Glomerular visceral epithelial cell (primary cell): Measurements from ENCODE around the gene FLAD1.

Experiments
- DNase-seq: peaks from one replicate; pipeline ENCODE4 v3.0.0-alpha.2; 2016; ENCODE audit errors: extremely low spot score

The FLAD1 gene

DNA sequence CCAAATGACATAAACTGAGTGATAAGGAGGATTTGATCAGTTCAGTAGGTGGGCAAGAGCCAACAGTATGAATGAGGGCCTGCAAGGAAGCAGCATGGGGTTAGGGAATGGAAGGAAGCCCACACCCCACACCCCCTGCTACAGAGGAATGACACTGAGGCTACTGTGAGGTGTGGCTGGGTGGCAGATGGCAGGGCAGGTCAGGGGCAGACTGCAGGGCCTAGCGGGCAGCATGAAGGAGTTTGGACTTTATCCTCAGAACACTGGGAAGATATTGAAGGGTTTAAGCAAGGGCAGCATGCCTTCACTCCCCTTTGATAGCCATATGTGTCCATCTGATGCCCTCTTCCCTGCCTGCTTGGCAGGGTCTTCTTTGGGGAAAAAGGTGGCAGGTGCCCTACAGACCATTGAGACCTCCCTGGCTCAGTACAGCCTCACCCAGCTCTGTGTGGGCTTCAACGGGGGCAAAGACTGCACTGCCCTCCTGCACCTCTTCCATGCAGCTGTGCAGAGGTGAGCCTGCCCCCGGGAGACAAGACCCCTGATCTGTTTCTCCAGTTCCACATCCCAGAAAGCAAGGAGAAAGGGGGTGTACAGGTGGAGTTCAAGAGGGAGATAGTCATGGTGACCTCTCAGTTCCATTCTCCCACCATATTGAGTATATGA is 6.2 kb downstream of the FLAD1 start:
- no peak for DNase-seq

DNA sequence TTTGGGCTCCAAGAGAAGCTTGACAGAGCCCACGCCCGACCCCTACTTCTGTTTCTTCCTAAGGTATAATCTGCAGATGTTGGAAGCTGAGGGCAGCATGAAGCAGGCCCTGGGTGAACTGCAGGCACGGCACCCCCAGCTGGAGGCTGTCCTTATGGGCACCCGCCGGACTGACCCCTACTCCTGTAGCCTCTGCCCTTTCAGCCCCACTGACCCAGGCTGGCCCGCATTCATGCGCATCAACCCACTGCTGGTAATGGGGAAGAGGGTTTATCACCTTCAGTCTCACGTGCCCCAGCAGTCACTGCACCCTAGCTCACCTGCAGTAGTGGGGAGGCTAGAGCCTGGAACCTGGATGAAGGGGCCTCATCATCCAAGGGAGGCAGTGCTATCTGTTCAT is 7.1 kb downstream of the FLAD1 start:
- DNase-seq = no peak

DNA sequence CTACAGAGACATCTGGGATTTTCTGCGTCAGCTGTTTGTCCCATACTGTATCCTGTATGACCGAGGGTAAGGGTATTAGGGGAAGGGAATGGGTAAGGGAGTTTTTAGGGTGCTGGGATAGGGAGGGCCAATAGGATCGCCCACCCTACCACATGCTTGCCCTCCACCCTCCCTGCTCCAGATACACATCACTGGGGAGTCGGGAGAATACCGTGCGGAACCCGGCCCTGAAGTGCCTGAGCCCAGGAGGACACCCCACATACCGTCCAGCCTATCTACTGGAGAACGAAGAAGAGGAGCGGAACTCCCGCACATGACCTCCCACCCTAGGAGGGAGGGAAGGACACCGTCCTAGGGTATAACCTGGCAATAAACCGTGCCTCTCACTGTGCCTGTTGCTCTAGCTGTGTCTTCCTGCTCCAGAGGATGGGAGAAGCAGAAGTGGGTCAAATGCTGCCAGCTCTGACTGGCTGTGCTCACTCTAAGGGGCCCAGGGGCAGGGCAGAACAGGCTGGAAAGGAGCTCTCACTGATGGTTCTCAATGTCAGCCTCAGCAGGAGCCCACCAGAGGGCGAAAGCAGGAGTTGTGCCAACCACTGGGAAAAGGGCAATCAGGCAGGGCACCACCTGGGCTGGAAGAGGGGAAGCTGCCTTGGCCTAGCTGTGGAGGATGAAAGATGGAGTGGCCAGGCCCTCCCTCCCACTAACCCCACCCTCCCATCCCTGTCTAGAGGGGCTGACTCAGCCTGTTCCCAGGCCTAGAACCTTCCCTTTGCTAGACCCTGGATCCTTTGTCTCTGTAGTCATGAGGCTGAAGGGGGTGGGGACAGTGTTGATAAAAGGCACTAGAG is 9.8 kb downstream of the FLAD1 start:
- DNase-seq = peak; percentile 63

DNA sequence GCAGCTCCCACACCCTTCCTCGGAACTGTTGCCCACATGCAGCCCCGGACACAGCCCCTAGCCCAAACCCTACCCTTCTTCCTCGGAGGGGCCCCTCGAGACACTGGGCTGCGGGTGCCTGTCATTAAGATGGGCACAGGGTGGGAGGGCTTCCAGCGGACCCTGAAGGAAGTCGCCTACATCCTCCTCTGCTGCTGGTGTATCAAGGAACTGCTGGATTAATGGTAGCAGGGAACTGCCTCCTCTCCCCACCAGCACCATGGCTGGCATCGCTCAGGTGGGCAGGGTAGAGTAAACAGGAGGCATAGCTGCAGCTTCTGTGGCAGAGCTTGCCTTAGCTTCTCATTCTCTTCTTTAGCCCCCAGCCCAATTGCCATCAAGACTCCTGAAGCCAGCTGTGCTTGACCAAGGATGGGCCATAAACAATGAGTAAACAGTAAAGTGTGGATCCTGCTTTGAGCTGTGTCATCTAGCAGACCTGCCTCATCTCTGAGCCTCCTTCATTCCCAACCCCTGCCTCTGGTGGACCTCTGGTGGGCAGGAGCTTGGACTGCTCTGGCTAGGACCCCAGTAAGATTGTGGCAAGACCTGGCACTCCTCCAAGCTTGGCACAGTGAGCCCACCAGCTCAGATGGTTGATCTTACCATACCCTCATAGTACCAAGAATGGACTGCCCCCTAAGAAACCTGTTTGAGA is 10.6 kb downstream of the FLAD1 start, which contains the start of gene LENEP:
LENEP (plus strand) TSS at position 15 of the 697 bp plus-strand sequence; CDS start at position 37, 22 bp downstream.
- DNase-seq = no peak

DNA sequence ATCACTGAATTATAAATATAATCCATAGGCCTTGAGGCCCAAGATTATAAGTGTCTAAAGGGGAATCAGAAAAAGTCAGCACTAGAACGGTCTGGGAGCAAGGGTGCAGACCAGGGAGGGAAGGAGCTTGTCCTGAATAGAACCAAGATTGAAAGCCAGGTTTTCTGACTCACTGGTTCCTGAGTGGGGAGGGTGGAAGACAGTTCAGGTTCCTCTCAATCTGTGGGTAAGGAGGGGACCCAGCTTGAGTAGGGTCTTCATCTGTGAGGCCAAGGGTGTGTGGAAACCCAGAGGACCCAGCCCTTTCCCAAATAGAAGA is 11.1 kb downstream of the FLAD1 start:
- DNase-seq = no peak

DNA sequence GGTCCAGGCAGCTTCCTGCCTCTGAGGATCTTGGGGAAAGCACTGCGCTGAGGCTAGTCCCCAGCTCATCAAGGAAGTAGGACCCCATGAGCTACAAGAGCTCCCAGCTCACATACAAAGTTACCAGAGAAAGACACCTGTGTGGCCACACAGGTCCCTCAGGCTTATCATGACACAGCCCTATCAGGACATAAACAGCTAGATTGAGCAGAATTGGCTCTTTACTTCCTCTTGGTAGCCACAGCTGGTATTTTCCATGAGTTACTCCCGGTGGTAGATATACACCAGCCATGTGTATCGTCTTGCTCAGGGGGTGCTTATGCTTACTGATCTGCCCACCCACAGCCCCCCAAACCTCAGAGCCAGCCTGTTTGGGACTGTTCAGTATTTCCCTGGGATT is 11.4 kb downstream of the FLAD1 start:
- DNase-seq = no peak

DNA sequence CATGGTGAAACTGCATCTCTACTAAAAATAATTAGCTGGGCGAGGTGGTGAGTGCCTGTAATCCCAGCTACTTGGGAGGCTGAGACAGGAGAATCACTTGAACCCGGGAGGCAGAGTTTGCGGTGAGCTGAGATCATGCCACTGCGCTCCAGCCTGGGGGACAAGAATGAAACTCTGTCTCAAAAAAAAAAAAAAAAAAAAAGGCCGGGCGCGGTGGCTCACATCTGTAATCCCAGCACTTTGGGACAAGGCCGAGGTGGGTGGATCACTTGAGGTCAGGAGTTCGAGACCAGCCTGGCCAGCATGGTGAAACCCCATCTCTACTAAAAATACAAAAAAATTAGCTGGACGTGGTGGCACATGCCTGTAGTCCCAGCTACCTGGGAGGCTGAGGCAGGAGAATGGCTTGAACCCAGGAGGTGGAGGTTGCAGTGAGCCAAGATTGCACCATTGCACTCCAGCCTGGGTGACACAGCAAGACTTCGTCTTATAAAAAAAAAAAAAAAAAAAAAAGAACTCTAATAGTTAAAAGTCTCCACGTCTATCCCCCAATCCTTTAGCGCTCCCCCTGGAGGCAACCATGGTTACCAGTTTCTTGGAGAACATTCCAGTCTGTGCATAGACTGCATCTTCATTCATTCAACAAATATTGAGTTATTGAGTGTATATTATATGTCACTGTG is 12.3 kb downstream of the FLAD1 start:
- peak; percentile 72 for DNase-seq

DNA sequence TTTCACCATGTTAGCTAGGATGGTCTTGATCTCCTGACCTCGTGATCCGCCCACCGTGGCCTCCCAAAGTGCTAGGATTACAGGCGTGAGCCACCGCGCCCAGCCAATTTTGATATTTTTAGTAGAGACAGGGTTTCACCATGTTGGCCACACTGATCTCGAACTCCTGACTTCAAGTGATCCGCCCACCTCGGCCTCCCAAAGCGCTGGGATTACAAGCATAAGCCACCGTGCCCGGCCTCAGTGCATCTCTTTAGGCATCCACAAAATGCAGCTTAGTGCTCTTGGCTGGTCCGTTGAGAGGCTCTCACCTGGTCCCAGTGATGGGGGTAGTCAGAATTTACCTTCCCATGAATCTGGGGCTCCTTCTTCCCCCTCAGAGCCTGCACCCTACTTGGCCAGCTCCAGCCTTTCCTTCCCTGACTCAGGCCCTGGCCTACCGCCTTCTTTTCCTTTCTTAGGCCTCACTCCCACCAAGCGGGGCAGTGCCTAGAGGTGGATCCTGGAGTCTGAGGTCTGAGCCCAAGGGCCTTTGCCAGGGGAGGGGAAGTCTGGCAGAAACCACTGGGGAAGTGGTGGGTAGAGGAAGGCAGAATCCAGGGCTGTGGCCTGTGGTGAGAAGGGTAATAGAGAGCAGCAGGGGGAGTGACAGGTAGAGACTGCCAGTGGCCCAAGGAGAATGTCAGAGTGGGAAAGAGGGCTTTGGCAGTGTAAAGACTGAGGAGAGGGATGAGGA is 14.0 kb downstream of the FLAD1 start:
- DNase-seq = no peak

DNA sequence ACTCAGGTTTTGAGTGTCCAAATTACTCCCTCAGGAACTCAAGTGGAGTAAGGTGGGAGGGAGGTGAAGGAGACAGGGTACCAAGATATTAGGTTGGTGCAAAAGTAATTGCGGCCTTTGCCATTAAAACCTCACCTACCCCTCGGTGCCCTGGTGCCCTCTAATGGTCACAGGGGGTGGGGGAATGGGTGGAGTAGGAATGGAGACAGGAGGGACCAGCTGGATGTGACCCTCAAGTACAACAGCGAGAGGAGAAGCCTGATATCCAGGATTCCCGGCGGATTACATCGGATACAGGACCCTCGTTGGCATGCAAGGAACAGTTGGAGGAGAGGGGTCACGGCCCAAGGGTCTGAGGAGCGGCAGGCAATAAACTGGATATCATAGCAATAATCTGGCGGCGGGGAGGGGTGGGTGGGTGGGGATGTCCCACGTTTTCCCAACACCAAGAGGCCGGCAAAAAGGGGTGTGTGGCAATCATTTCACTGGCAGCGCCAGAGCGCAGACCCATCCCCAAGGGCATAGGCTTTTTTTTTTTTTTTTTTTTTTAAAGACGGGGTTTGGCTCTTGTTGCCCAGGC is 15.1 kb downstream of the FLAD1 start:
- DNase-seq = no peak

DNA sequence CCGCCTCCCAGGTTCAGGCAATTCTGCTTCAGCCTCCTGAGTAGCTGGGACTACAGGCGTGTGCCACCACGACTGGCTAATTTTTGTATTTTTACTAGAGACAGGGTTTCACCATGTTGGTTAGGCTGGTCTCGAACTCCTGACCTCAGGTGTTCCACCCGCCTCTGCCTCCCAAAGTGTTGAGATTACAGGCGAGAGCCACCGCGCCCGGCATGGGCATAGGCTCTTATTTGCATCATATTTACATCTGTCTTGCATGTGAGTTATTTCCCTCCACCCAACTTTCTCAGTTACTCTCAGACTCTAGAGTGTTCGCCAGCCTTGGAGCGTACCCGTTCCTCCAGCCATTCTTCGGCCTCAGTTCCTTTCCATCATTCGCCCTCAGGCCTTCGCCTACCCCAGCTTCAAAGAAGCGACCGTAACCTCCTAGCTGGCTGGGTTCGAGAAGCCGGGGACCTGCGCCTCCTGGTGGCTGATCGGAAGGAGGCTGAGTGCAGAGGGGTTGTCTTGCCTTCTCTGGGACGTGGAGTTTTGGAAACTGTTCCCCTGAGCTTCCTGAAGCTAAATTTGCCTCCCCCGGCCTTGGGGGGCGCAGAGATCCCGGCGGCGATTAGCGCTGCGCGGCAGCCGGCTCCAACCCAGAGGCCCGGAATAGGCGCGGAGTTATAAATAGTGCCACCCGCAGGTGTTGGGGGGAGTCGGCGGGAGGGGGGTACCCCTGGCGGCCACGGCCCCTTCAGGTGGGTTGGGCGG is 15.8 kb downstream of the FLAD1 start:
- DNase-seq = peak; percentile 62

DNA sequence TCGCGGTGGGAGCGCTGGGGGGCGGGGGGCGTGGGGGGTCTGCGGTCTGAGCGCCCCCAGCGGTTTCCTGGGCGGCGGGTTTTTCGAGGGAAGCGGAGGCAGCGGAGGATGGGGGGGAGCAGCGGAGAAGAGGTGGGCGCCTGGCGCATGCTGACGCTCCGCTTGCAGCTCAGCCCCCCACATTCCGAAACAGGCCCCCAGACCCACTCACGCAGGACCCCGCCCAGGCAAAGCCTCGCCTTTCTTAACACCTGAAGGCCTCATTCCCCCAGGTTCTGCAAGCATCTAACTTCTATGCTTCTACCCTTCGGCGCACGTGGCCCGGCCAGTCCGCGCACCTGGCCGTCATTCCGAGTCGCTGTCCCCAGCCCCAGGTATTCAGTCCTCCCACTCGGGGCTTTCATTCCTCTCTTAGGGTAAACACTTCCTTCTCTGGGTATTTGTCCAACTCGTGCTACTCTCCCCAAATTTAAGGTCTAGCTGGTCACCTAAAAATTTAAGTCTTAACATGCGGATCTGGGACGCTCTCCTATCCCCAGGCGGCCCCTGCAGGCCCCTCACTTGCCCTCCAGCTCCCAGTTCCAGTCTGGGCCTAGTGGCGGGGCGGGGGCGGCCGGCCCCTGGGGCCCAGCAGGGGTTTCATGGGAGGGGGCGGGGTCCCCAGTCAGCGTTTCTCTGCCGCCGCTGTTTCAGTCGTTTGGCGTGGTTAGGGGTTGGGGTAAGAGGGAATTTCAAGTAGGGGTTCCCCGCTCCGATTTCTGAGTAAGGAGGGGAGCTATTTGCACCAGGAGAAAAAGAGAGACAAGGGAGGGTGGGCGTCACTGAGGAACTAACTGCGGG is 16.6 kb downstream of the FLAD1 start:
- DNase-seq = no peak

DNA sequence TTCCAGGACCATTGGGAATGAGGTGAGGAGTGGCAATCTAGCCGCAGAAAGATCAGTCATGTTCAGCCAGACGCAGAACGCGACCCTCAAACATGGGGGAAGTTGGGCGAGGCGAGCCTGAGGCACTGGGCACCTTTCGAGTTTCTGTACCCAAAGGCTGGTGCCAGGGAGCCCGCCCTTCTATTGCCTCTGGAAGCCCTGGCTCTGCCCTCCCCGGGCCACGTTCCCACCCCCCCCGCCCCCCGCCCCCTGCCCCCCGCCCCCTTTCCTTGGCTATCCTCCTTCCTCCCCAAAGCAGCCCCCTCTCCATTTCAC is 17.2 kb downstream of the FLAD1 start:
- no peak for DNase-seq

DNA sequence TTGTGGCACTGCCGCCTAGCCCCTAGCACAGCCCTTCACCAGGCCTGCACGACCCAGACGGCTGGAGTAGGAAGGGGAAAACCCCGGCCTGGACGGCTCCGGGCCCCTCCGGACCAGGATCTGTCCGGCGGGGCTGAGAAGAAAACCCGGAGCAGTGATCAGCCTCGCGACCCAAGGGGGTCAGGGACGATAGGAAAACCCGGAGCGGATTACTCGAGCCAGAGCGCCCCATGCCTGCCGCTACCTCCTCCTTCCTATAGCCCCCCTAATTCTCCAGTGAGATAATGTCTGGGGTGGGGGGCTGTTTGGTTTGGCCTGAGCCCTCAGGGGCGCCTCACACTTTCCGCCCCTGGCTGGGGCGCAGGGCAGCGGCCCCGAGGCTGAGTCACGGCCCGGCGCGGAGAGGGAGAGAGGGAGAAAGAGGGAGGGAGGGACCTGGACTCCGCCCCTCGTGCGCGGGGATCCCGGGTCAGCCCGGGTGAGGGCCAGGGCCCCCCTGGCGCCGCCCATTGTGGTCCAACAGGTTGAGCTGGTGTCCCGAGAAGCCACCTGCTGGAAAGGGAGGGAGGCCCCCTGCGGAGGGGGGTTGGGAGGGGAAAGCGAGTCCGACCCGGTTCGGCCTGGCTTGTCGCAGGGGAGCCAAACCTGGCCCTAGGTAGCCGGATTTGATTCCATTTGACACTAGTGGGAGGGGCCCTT is 17.7 kb downstream of the FLAD1 start:
- peak; percentile 94 for DNase-seq

DNA sequence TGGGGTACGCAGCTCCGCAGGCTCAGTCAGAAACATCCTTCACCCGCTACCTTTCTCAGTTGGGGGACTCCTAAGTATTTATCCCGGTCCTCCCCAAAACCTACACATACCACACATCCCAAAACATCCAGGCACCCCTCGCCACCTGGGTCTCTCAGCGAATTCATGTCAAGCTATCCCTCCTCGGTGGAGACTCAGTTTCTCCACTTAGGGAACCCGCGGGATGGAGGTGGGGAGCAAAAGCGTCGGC is 18.2 kb downstream of the FLAD1 start:
- DNase-seq = no peak

DNA sequence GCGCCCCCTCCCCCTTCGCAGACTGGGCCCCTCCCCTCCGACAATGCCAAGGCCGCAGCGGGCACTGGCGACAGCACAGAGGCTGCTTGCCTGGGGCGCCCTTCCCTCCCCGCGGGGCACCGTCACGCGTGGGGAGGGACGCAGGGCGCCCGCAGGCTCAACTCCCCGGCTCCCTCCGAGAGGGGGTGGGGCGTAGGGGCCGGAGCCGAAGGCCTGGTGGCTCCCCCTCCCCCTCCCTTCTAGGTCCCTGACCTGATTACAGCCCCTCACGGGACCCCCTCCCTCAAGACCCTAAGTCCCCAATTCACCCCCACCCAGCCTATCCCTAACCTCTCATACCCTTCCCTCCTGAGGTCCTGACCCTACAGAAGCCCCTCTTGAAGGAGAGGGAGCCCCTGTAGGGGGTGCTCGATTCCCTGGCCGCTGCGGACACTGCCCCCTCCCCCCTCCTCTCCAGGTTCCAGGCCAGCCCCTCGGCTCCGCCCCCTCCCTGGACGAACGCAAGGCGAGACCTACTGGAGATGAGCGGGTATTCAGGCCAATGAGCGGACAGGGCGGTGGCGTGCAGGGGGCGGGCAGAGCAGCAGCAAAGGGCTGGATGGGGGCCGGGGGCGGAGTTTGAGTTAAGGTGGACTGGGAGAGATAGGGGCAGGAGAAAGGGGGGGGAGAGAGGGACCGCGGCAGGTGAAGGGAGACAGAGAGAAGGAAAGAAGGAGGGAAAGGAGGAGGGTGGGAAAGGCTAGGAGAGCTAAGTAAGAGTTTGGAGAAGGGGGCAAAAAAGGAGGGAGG is 18.7 kb downstream of the FLAD1 start:
- peak; percentile 100 for DNase-seq

DNA sequence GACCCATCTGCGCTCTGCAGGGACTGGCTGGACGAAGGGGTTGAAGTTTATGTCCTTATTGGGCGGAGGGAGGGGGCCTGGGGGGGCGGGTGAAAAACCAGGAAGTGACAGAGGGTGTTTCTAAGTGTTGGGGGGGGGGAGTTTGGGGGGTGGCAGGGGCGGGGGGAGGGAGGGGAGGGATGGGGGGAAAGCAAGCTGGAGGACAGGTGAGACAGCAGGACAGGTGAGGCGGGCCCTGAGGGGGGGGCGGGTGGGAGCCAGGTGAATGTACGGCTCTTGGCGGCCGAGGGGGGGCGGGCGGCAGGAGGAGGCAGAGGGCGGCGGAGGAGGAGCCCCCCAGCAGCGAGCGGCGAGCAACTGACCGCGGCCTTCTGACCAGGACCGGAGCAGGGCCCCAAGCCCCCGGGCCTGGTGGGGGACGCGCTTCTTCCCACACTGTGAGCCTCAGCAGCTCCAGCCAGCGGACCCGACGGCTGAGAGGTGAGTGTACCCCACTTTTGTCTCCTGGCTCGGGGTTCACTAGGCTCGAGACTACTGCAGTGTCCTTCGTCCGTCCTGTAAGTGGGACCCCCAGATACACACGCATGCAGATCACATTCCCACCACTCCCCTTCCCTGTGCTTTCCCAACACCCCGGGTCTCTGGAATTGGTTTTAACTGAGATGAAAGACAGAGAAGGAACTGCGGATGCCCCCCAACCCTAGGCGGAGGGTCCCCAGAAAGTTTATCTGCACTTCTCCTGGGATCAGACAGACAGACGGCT is 19.5 kb downstream of the FLAD1 start, which contains the start of gene ZBTB7B:
ZBTB7B (plus strand) TSS at position 339 of the 763 bp plus-strand sequence. CDS start 11,859 bp downstream, outside the sequence.
- DNase-seq = peak; percentile 56

DNA sequence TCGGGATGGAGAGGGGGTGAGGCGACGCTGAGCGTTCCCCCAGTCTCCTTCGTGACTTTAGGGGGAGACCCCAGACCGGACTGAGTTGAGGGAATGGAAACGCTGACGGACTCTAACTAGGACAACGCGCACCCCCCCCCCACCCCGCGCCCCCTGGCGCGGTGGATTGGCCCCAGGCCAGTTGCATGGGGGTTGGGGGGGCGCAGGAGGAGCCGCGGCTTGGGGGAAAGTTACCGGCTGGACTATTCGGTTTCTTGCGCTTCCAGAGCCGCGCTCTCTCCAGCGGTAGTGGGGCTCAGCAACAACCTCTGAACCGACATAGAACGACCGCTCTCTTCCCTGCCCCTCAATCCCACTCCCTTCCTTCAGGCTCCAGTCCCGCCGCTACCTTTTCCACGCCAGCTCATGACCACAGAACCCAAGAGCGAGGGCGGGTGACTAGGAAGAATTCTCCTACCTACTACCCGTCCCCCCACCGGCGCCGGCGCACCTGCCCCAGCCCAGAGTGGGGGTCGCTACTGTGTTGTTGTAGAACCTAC is 20.2 kb downstream of the FLAD1 start:
- DNase-seq = peak; percentile 37
